Measurements from ENCODE around the gene HTRA1.

GRCh38 chr10:122413327-122413726, 48.0 kb upstream of the HTRA1 start:
- TF ChIP-seq CTCF (IDR thresholded peaks at IDR 0.05; ENCODE audit: low read length) (no peak), EZH2 (IDR thresholded peaks at IDR 0.05; ENCODE audit: borderline replicate concordance, low read length) (no peak)
